Prostate gland (tissue), 2 donors: ENCODE results near the gene ZNF177.

ENCODE experiments used
- POLR2A ChIP-seq: fragments of 450-650 bp; IDR thresholded peaks from one replicate; pipeline ENCODE4 v1.6.1; 2016; ENCODE audit warnings: antibody characterized with exemption, mild to moderate bottlenecking
- POLR2AphosphoS5 ChIP-seq: sonication (generic); formaldehyde crosslinking; IDR thresholded peaks from one replicate; pipeline ENCODE4 v1.6.1; 2017; ENCODE audit warnings: antibody characterized with exemption
- TF ChIP-seq, protein P1 (sequence below), 4 experiments: fragments of 200-600 bp in 2 of 4; fragments of 450-650 bp in 2 of 4; sonication (generic) in 2 of 4; IDR thresholded peaks; 1 replicate in 3 of 4; 2 replicates in 1 of 4; pipeline ENCODE4 v1.5.1; 2016 to 2019; ENCODE audit warnings: antibody characterized with exemption in 4 of 4, mild to moderate bottlenecking in 2 of 4, moderate library complexity in 2 of 4

DNA sequence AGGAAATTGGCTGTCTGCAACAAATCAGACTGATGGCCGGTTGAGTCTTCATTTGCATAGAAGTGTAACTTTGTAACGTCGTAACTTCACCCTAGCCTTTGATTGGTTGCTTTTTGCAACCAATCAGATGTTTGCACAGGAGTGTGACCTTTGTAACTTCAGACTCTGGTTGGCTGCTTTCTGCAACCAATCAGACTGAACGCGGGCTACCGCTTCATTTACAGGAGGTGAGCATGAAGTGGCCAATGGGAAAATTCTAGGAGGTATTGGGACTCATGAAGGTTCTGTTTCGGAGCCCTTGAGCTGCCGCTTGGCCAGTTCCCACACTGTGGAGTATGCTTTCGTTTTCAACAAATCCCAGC lies 39.3 kb upstream of the ZNF177 start:
- TF ChIP-seq, protein P1, sequence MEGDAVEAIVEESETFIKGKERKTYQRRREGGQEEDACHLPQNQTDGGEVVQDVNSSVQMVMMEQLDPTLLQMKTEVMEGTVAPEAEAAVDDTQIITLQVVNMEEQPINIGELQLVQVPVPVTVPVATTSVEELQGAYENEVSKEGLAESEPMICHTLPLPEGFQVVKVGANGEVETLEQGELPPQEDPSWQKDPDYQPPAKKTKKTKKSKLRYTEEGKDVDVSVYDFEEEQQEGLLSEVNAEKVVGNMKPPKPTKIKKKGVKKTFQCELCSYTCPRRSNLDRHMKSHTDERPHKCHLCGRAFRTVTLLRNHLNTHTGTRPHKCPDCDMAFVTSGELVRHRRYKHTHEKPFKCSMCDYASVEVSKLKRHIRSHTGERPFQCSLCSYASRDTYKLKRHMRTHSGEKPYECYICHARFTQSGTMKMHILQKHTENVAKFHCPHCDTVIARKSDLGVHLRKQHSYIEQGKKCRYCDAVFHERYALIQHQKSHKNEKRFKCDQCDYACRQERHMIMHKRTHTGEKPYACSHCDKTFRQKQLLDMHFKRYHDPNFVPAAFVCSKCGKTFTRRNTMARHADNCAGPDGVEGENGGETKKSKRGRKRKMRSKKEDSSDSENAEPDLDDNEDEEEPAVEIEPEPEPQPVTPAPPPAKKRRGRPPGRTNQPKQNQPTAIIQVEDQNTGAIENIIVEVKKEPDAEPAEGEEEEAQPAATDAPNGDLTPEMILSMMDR (IDR thresholded peaks at IDR 0.05): no peak
- no peak for TF ChIP-seq POLR2AphosphoS5
- TF ChIP-seq POLR2A: no peak
